HCT116 (cell line): ENCODE results near the gene INMT. TPM values are rescaled to one million over a fixed set of nuclear protein-coding genes. Genes with fewer than 3 reads are reported as not detected.

Experiments used
- ATAC-seq: fragments of 200-7000 bp; cut with Tn5 transposase; 2 replicates; pipeline ENCODE4 v1.9.1; 2020; ENCODE audit warnings: mild to moderate bottlenecking, moderate library complexity
- BruUV-seq: library from RNA; stranded (reverse); fragments of 400-500 nt; replicated peaks from 2 replicates; lab custom pipeline; 2021; lab: Mats Ljungman, UMichigan
- CTCF ChIA-PET: fragments of 300-600 bp; sonication (Branson Sonifier 250); formaldehyde crosslinking; loops from one replicate; lab custom pipeline; 2021; ENCODE audit warnings: antibody characterized with exemption; lab: Charles Lee
- POLR2A ChIA-PET: fragments of 300-600, 350-600 bp; sonication (Branson Sonifier 250); formaldehyde crosslinking; loops from one replicate; lab custom pipeline; 2021; ENCODE audit warnings: antibody characterized with exemption; lab: Charles Lee
- RAD21 ChIA-PET, 2 experiments: fragments of 300-600 bp; sonication (Branson Sonifier 250); formaldehyde crosslinking; loops; one replicate each; lab custom pipeline; 2023; ENCODE audit warnings: low total read pairs in 2 of 2; ENCODE audit not compliant: uncharacterized antibody in 2 of 2, unreplicated experiment in 2 of 2, low non-redundant PET in 1 of 2; lab: Charles Lee
- DNase-seq: peaks from one replicate; pipeline ENCODE4 v3.0.0-alpha.2; 2010; ENCODE audit warnings: low read depth, low spot score
- H2AFZ ChIP-seq: fragments of 200-600 bp; shearing (Covaris generic), sonication (generic); 2 replicates; pipeline ENCODE4 v1.6.1; 2017; ENCODE audit warnings: low read depth, mixed run types, mixed read lengths, antibody characterized with exemption, low read length; ENCODE audit not compliant: poor library complexity, severe bottlenecking
- H3K27ac ChIP-seq: 2 replicates; pipeline ENCODE4 v1.5.1; 2012; ENCODE audit warnings: low read depth, low read length
- H3K27me3 ChIP-seq: fragments of 200-600 bp; sonication (generic); 2 replicates; pipeline ENCODE4 v1.6.1; 2016; ENCODE audit warnings: mixed run types, low read length, mixed read lengths; ENCODE audit not compliant: insufficient read depth
- H3K36me3 ChIP-seq, 2 experiments: fragments of 200-500 bp in 1 of 2; fragments of 200-600 bp in 1 of 2; sonication (Bioruptor generic) in 1 of 2; sonication (generic) in 1 of 2; 2 replicates each; pipeline versions ENCODE4 v1.5.1 to v1.6.1; 2014 to 2016; ENCODE audit warnings: low read length in 2 of 2, inconsistent platforms in 1 of 2, mixed read lengths in 1 of 2, mixed run types in 1 of 2; ENCODE audit not compliant: insufficient read depth in 2 of 2, control insufficient read depth in 1 of 2
- H3K4me1 ChIP-seq, 2 experiments: fragments of 200-600 bp in 1 of 2; sonication (generic) in 1 of 2; 2 replicates each; pipeline versions ENCODE4 v1.5.1 to v1.6.1; 2012 to 2017; ENCODE audit warnings: low read length in 2 of 2, inconsistent platforms in 1 of 2, mild to moderate bottlenecking in 1 of 2, mixed read lengths in 1 of 2, mixed run types in 1 of 2, moderate library complexity in 1 of 2; ENCODE audit not compliant: insufficient read depth in 2 of 2, control insufficient read depth in 1 of 2
- H3K4me2 ChIP-seq: fragments of 200-600 bp; sonication (generic); 2 replicates; pipeline ENCODE4 v1.6.1; 2017; ENCODE audit warnings: mixed run types, low read length, mixed read lengths
- H3K4me3 ChIP-seq, 2 experiments: fragments of 200-600 bp in 1 of 2; sonication (generic) in 1 of 2; replicated peaks in 1 of 2; 2 replicates each; pipeline ENCODE4 v1.5.1; 2011 to 2016; ENCODE audit warnings: low read length in 2 of 2, control low read depth in 1 of 2, low read depth in 1 of 2, mild to moderate bottlenecking in 1 of 2, mixed read lengths in 1 of 2, mixed run types in 1 of 2
- H3K79me2 ChIP-seq: fragments of 200-600 bp; sonication (generic); 2 replicates; pipeline ENCODE4 v1.6.1; 2017; ENCODE audit warnings: mild to moderate bottlenecking, mixed run types, low read length, moderate library complexity, mixed read lengths; ENCODE audit not compliant: insufficient read depth
- H3K9ac ChIP-seq: fragments of 200-600 bp; sonication (generic); 2 replicates; pipeline ENCODE4 v1.6.1; 2016; ENCODE audit warnings: low read length, mixed read lengths
- H3K9me2 ChIP-seq: fragments of 200-600 bp; sonication (generic), shearing (Covaris generic); 2 replicates; pipeline ENCODE4 v1.6.1; 2017; ENCODE audit warnings: mixed run types, mild to moderate bottlenecking, moderate library complexity; ENCODE audit not compliant: insufficient read depth
- H3K9me3 ChIP-seq, 2 experiments: fragments of 200-500 bp in 1 of 2; fragments of 200-600 bp in 1 of 2; sonication (Bioruptor generic) in 1 of 2; sonication (generic) in 1 of 2; 2 replicates each; pipeline ENCODE4 v1.6.1; 2014 to 2017; ENCODE audit warnings: low read length in 2 of 2, mixed read lengths in 2 of 2, inconsistent platforms in 1 of 2, low read depth in 1 of 2, mild to moderate bottlenecking in 1 of 2, mixed run types in 1 of 2, moderate library complexity in 1 of 2; ENCODE audit not compliant: control insufficient read depth in 1 of 2, insufficient read depth in 1 of 2
- H4K20me1 ChIP-seq: fragments of 200-600 bp; sonication (generic), shearing (Covaris generic); 2 replicates; pipeline ENCODE4 v1.6.1; 2017; ENCODE audit warnings: mixed run types, mild to moderate bottlenecking, moderate library complexity; ENCODE audit not compliant: insufficient read depth
- ATF3 ChIP-seq: IDR thresholded peaks from 2 replicates; pipeline ENCODE4 v1.6.1; 2012
- CBX3 ChIP-seq: IDR thresholded peaks from 2 replicates; pipeline ENCODE4 v1.6.1; 2012; ENCODE audit warnings: low read depth
- CEBPB ChIP-seq: IDR thresholded peaks from 2 replicates; pipeline ENCODE4 v1.6.1; 2012; ENCODE audit warnings: low read depth
- CTCF ChIP-seq, 3 experiments: fragments of 200-600 bp in 1 of 3; sonication (generic) in 1 of 3; IDR thresholded peaks in 2 of 3; conservative IDR thresholded peaks in 1 of 3; 2 replicates each; pipeline ENCODE4 v1.5.1; 2012 to 2017; ENCODE audit warnings: low read depth in 2 of 3, low read length in 2 of 3, antibody characterized with exemption in 1 of 3, borderline replicate concordance in 1 of 3, control low read depth in 1 of 3, mild to moderate bottlenecking in 1 of 3, mixed read lengths in 1 of 3, mixed run types in 1 of 3, moderate library complexity in 1 of 3; ENCODE audit not compliant: insufficient read depth in 1 of 3
- EGR1 ChIP-seq: IDR thresholded peaks from 2 replicates; pipeline ENCODE4 v1.6.1; 2012; ENCODE audit warnings: low read depth
- ELF1 ChIP-seq: IDR thresholded peaks from 2 replicates; pipeline ENCODE4 v1.6.1; 2012; ENCODE audit warnings: low read depth, borderline replicate concordance
- JUND ChIP-seq: IDR thresholded peaks from 2 replicates; pipeline ENCODE4 v1.6.1; 2012
- MAX ChIP-seq: IDR thresholded peaks from 2 replicates; pipeline ENCODE4 v1.6.1; 2012
- POLR2A ChIP-seq: IDR thresholded peaks from 2 replicates; pipeline ENCODE4 v1.7.0; 2011; ENCODE audit warnings: borderline replicate concordance; ENCODE audit not compliant: insufficient read depth, insufficient read length; ENCODE audit errors: extremely low read depth
- POLR2AphosphoS5 ChIP-seq: IDR thresholded peaks from 2 replicates; pipeline ENCODE4 v1.6.1; 2011; ENCODE audit warnings: mild to moderate bottlenecking, low read depth, low read length, moderate library complexity
- RAD21 ChIP-seq: IDR thresholded peaks from 2 replicates; pipeline ENCODE4 v1.6.1; 2012; ENCODE audit warnings: low read depth, mild to moderate bottlenecking
- SIN3A ChIP-seq: IDR thresholded peaks from 2 replicates; pipeline ENCODE4 v1.6.1; 2012; ENCODE audit warnings: low read depth
- SP1 ChIP-seq: IDR thresholded peaks from 2 replicates; pipeline ENCODE4 v1.6.1; 2012; ENCODE audit warnings: low read depth
- SRF ChIP-seq: IDR thresholded peaks from 2 replicates; pipeline ENCODE4 v1.6.1; 2012; ENCODE audit warnings: low read depth
- TCF7L2 ChIP-seq: IDR thresholded peaks from 2 replicates; pipeline ENCODE4 v1.7.0; 2011; ENCODE audit warnings: borderline replicate concordance, inconsistent platforms; ENCODE audit not compliant: insufficient read depth, insufficient read length; ENCODE audit errors: extremely low read depth
- YY1 ChIP-seq: IDR thresholded peaks from 2 replicates; pipeline ENCODE4 v1.6.1; 2011; ENCODE audit warnings: low read length, low read depth, moderate library complexity, mild to moderate bottlenecking; ENCODE audit not compliant: insufficient replicate concordance; ENCODE audit errors: extremely low read depth
- ZBTB33 ChIP-seq: IDR thresholded peaks from 2 replicates; pipeline ENCODE4 v1.6.1; 2011; ENCODE audit warnings: mild to moderate bottlenecking, low read length, moderate library complexity; ENCODE audit not compliant: insufficient replicate concordance; ENCODE audit errors: extremely low read depth
- ZFX ChIP-seq: fragments of 450-650 bp; IDR thresholded peaks from 2 replicates; pipeline ENCODE4 v1.6.1; 2017
- intact Hi-C: fragments of 100-400 bp; cut with micrococcal nuclease; formaldehyde crosslinking; loops from 2 replicates; pipeline ENCODE4 v1.10.0; 2022
- total RNA-seq: library from RNA; stranded (reverse); gene quantifications from one replicate; pipeline ENCODE4 v1.2.1, GENCODE V29; 2021; ENCODE audit not compliant: unreplicated experiment

Gene INMT
- total RNA-seq, 1 experiment from 2014 or later: 0.32 TPM

- intact Hi-C loops: no loop called here
- no peak for DNase-seq
- Histone ChIP-seq H3K36me3 (no peaks in the 10 kb centered on the region), H4K20me1 (no peaks in the 10 kb centered on the region), H3K9ac (no peak overlapping the region), H3K4me2 (no peak overlapping the region)
- ATAC-seq: no peak
- TF ChIP-seq CEBPB: no peak
- TF ChIP-seq EGR1: no peak
- TF ChIP-seq, all 23 proteins: peak for 0
- ChIA-PET POLR2A (no interaction called here), RAD21 (no interaction called here), CTCF (no interaction called here)
- no TSS peak for BruUV-seq
- Histone ChIP-seq H3K27me3 (peaks cover 4% of the 10 kb centered on the region; the same call in 1 of the 2 replicates), H3K4me3 (no peak overlapping the region), H3K4me1 (no peaks in the 10 kb centered on the region), H3K9me2 (no peaks in the 10 kb centered on the region), H3K9me3 (peaks cover 0 to 4% of the 10 kb centered on the region in 2 experiments; a peak in 1 of 4 replicates), H2AFZ (no peak overlapping the region), H3K27ac (no peak overlapping the region), H3K79me2 (no peaks in the 10 kb centered on the region)
Observed at GRCh38 chr7:30722671-30723070, 29.3 kb upstream of the INMT start.

GRCh38 chr7:30723776-30724175 lies 28.2 kb upstream of the INMT start:
- H3K79me2 ChIP-seq: no peaks in the 10 kb centered on the region
- H3K4me3 ChIP-seq: no peak overlapping the region
- H4K20me1 ChIP-seq: no peaks in the 10 kb centered on the region
- no peak overlapping the region for H3K4me2 ChIP-seq
- ATAC-seq (no peak), DNase-seq (no peak)
- H3K9me3 ChIP-seq: no peaks in the 10 kb centered on the region
- intact Hi-C loops: no loop called here
- H2AFZ ChIP-seq: no peak overlapping the region
- H3K4me1 ChIP-seq: no peaks in the 10 kb centered on the region
- no peak overlapping the region for H3K27ac ChIP-seq
- no peaks in the 10 kb centered on the region for H3K36me3 ChIP-seq
- H3K27me3 ChIP-seq: peaks cover 4% of the 10 kb centered on the region; the same call in 1 of the 2 replicates
- H3K9ac ChIP-seq: no peak overlapping the region
- no TSS peak for BruUV-seq
- ChIA-PET RAD21 (no interaction called here), CTCF (no interaction called here), POLR2A (no interaction called here)
- no peaks in the 10 kb centered on the region for H3K9me2 ChIP-seq
- no peak for TF ChIP-seq SRF
- TF ChIP-seq POLR2AphosphoS5: no peak
- TF ChIP-seq CTCF (IDR thresholded peaks at IDR 0.05 in 2 of 3, conservative IDR thresholded peaks at IDR 0.05 in 1 of 3; ENCODE audit: borderline replicate concordance in 1 of 3, insufficient read depth in 1 of 3, low read depth in 2 of 3, low read length in 2 of 3): no peak
- no peak for TF ChIP-seq ELF1
- no peak for TF ChIP-seq ZBTB33
- no peak for TF ChIP-seq YY1
- no peak for TF ChIP-seq SIN3A
- no peak for TF ChIP-seq TCF7L2
- no peak for TF ChIP-seq RAD21
- no peak for TF ChIP-seq ZFX
- no peak for TF ChIP-seq JUND
- TF ChIP-seq ATF3: no peak
- TF ChIP-seq POLR2A: no peak
- no peak for TF ChIP-seq MAX
- TF ChIP-seq SP1: no peak
- no peak for TF ChIP-seq CEBPB
- TF ChIP-seq CBX3: no peak
- no peak for TF ChIP-seq EGR1
